Spleen (tissue), 7 donors: ENCODE data around the gene KLF14.

Experiments
- POLR2A ChIP-seq, 3 donors: fragments of 450-650 bp; IDR thresholded peaks; one replicate each; pipeline ENCODE4 v1.5.1; 2017; ENCODE audit warnings: antibody characterized with exemption in 3 of 3, mild to moderate bottlenecking in 1 of 3
- POLR2AphosphoS5 ChIP-seq, 3 donors: sonication (generic); formaldehyde crosslinking; IDR thresholded peaks; one replicate each; pipeline ENCODE4 v1.5.1; 2017; ENCODE audit warnings: antibody characterized with exemption in 3 of 3
- TF ChIP-seq, protein P1 (sequence below), 11 experiments: fragments of 200-600 bp in 7 of 11; fragments of 450-650 bp in 4 of 11; sonication (generic) in 4 of 11; IDR thresholded peaks in 8 of 11; conservative IDR thresholded peaks in 3 of 11; 1 replicate in 7 of 11; 2 replicates in 4 of 11; pipeline versions ENCODE4 v1.4.0 to v1.8.0; 2016 to 2021; ENCODE audit warnings: antibody characterized with exemption in 11 of 11, inconsistent platforms in 4 of 11, mild to moderate bottlenecking in 1 of 11
- donor health status: DM: no; HTN: no; CAD: no; lungs with moderate emphysema.
- donor health status: DM: no; HTN: no; CAD: no.
- donor health status: DM: no; HTN: no; CAD: no.

DNA sequence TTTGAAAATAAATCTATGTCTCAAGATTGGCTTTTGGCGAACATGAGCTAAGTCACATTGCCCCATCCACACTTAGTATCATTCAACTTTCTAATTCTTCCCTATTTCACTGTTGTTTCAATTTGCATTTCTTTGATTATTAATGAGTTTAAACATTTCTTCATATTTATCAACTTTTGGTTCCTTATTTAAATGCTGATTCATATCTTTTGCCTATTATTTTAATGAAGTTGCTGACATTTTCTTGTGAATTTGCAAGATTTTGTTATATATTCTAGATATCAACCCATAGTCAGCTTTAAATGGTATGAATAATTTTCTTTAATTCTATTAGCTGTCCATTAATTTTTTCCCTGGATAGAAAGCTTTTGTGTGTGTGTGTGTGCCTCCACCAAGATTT is 33.2 kb downstream of the KLF14 start:
- TF ChIP-seq, protein P1, sequence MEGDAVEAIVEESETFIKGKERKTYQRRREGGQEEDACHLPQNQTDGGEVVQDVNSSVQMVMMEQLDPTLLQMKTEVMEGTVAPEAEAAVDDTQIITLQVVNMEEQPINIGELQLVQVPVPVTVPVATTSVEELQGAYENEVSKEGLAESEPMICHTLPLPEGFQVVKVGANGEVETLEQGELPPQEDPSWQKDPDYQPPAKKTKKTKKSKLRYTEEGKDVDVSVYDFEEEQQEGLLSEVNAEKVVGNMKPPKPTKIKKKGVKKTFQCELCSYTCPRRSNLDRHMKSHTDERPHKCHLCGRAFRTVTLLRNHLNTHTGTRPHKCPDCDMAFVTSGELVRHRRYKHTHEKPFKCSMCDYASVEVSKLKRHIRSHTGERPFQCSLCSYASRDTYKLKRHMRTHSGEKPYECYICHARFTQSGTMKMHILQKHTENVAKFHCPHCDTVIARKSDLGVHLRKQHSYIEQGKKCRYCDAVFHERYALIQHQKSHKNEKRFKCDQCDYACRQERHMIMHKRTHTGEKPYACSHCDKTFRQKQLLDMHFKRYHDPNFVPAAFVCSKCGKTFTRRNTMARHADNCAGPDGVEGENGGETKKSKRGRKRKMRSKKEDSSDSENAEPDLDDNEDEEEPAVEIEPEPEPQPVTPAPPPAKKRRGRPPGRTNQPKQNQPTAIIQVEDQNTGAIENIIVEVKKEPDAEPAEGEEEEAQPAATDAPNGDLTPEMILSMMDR (IDR thresholded peaks at IDR 0.05 in 8 of 11, conservative IDR thresholded peaks at IDR 0.05 in 3 of 11) = no peak
- no peak for TF ChIP-seq POLR2A (IDR thresholded peaks at IDR 0.05)
- TF ChIP-seq POLR2AphosphoS5 (IDR thresholded peaks at IDR 0.05) = no peak
